ENCODE data around the gene SLC22A14.
"Not testable (repeated sequence)": the region's sequence is repeated elsewhere in the genome, so short reads cannot be mapped to it uniquely, and the experiment has no call there.

GRCh38 chr3:38289286-38290217 lies 7.5 kb downstream of the SLC22A14 start:
- TF ChIP-seq YY1 (IDR thresholded peaks at IDR 0.05; ENCODE audit: extremely low read depth, insufficient replicate concordance, low read depth, low read length); TCF7L2 (IDR thresholded peaks at IDR 0.05; ENCODE audit: borderline replicate concordance, extremely low read depth, insufficient read depth, insufficient read length); ZNF274 (IDR thresholded peaks at IDR 0.05; ENCODE audit: low read depth, low read length); SP1 (IDR thresholded peaks at IDR 0.05; ENCODE audit: low read depth); CTCF (IDR thresholded peaks at IDR 0.05 in 2 of 3, conservative IDR thresholded peaks at IDR 0.05 in 1 of 3; ENCODE audit: borderline replicate concordance in 1 of 3, insufficient read depth in 1 of 3, low read depth in 2 of 3, low read length in 2 of 3); EZH2phosphoT487 (IDR thresholded peaks at IDR 0.05; ENCODE audit: borderline replicate concordance); CBX3 (IDR thresholded peaks at IDR 0.05; ENCODE audit: low read depth); POLR2AphosphoS5 (IDR thresholded peaks at IDR 0.05; ENCODE audit: low read depth, low read length); POLR2A (IDR thresholded peaks at IDR 0.05; ENCODE audit: borderline replicate concordance, extremely low read depth, insufficient read depth, insufficient read length); CEBPB (IDR thresholded peaks at IDR 0.05; ENCODE audit: low read depth): not testable (repeated sequence)
- TF ChIP-seq, protein P1, sequence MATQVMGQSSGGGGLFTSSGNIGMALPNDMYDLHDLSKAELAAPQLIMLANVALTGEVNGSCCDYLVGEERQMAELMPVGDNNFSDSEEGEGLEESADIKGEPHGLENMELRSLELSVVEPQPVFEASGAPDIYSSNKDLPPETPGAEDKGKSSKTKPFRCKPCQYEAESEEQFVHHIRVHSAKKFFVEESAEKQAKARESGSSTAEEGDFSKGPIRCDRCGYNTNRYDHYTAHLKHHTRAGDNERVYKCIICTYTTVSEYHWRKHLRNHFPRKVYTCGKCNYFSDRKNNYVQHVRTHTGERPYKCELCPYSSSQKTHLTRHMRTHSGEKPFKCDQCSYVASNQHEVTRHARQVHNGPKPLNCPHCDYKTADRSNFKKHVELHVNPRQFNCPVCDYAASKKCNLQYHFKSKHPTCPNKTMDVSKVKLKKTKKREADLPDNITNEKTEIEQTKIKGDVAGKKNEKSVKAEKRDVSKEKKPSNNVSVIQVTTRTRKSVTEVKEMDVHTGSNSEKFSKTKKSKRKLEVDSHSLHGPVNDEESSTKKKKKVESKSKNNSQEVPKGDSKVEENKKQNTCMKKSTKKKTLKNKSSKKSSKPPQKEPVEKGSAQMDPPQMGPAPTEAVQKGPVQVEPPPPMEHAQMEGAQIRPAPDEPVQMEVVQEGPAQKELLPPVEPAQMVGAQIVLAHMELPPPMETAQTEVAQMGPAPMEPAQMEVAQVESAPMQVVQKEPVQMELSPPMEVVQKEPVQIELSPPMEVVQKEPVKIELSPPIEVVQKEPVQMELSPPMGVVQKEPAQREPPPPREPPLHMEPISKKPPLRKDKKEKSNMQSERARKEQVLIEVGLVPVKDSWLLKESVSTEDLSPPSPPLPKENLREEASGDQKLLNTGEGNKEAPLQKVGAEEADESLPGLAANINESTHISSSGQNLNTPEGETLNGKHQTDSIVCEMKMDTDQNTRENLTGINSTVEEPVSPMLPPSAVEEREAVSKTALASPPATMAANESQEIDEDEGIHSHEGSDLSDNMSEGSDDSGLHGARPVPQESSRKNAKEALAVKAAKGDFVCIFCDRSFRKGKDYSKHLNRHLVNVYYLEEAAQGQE (IDR thresholded peaks at IDR 0.05; ENCODE audit: low read depth), result not testable (repeated sequence)
